Activated naive CD4-positive, alpha-beta T cell treated with anti-CD3 and anti-CD28 coated beads, Interleukin-2, amount 10 ng/mL, durations not matched to agents 7 days and 5 days (primary cell): ENCODE measurements around the gene KANSL1.
A peak's percentile ranks its signal among the peaks of the same experiment; 100 is the strongest.

ENCODE experiments used
- CTCF ChIA-PET: fragments of 350-600 bp; sonication (Branson Sonifier 250); formaldehyde crosslinking; loops from one replicate; lab custom pipeline; 2021; ENCODE audit warnings: antibody characterized with exemption; lab: Charles Lee
- DNase-seq: peaks from one replicate; pipeline ENCODE4 v3.0.0-alpha.2; 2020
- H3K27ac Mint-ChIP-seq: one replicate; pipeline ENCODE4 v1.8.0; 2021; ENCODE audit warnings: mild to moderate bottlenecking, moderate library complexity, mixed read lengths
- H3K27me3 Mint-ChIP-seq: one replicate; pipeline ENCODE4 v1.8.0; 2021; ENCODE audit warnings: mild to moderate bottlenecking, mixed read lengths
- H3K36me3 Mint-ChIP-seq: one replicate; pipeline ENCODE4 v1.8.0; 2021; ENCODE audit warnings: mixed read lengths
- H3K4me1 Mint-ChIP-seq: one replicate; pipeline ENCODE4 v1.8.0; 2021; ENCODE audit warnings: mixed read lengths
- H3K4me3 Mint-ChIP-seq: one replicate; pipeline ENCODE4 v1.8.0; 2021; ENCODE audit warnings: mild to moderate bottlenecking, moderate library complexity, mixed read lengths
- H3K9me3 Mint-ChIP-seq: one replicate; pipeline ENCODE4 v1.8.0; 2021; ENCODE audit warnings: mixed read lengths

KANSL1 gene

DNA sequence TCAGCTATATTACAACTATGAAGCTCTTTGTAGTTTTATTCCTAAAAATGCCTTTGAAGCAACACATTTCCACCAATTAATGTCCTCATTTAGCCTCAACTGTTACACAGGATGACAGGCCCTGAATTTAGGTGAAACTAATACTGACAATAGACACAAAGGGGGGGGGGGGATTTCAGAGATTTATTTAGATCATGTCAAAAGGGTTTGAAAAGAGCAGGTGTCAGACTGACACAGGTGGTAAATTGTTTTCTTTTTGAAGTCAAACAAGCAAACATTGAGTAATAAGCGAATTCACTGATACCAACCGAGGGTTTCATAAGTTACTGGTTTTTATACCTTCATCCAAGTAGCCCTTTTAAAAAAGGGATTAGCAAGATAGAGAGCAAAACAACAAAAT lies 40.8 kb downstream of the KANSL1 start:
- DNase-seq = no peak
- Mint-ChIP-seq H3K36me3 (peaks cover 31% of the 10 kb centered on the region), H3K9me3 (no peaks in the 10 kb centered on the region), H3K27ac (no peak overlapping the region), H3K4me3 (no peak overlapping the region), H3K4me1 (peaks cover 83% of the 10 kb centered on the region), H3K27me3 (no peaks in the 10 kb centered on the region)
- CTCF ChIA-PET = no interaction called here

DNA sequence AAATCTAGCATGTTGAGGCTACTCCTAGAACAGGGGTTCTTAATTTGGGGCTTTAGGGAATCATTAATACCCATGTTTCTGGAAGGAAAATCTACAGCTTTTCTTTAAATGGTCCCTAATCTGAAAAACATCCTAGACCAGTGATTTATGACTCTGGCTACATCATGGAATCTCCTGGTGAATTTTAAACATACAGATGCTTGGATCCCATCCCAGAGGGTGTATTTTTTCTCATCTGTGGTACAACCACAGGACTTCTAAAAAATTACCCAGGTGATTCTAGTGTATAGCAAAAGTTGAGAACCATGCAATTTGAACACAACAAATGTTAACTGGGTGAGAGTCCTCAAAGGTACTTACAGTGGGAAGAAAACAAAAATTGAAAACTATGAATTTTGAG lies 41.5 kb downstream of the KANSL1 start:
- H3K27ac Mint-ChIP-seq = no peak overlapping the region
- no peak overlapping the region for H3K4me3 Mint-ChIP-seq
- no peaks in the 10 kb centered on the region for H3K9me3 Mint-ChIP-seq
- H3K4me1 Mint-ChIP-seq = peaks cover 84% of the 10 kb centered on the region
- DNase-seq = no peak
- peaks cover 34% of the 10 kb centered on the region for H3K36me3 Mint-ChIP-seq
- CTCF ChIA-PET = interaction anchor here (1.2 kb wide), 1 partner anchor 35 kb away, joined by 3 read pairs; no protein-coding TSS in a partner anchor
- no peaks in the 10 kb centered on the region for H3K27me3 Mint-ChIP-seq

DNA sequence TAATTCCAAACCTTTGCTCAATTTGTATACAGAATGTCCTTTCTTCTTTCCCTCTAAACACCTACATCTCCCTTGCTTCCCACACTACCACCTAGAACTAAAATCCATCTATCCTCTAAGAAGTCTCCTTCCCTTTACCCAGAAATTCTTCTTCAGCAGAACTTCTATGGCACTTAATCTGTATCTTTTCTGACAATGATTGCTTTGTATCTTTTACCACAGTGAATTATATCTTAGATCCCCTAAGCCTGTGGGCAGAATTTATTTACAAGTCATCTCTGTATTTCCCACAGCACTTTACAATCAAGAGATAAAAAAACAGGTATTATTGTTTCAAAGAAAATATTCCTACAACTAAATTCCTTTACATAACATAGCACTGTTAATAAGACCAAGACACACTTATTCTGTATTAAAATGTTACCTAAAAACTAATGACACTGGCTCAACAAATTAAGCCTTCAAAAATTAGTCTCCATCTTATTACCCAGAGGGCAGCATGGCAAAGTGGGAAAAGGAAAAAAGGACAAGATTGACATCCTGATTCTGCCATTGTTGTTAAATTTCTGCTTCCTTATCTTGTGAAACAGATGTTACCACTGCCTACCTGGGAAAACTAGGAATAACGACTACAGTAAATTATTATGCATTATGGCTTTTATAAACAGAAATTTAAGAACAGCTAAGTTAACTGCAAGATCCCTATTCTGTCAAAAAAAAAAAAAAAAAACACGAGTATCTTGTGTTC lies 42.8 kb downstream of the KANSL1 start:
- Mint-ChIP-seq H3K4me3 (no peak overlapping the region), H3K36me3 (peaks cover 32% of the 10 kb centered on the region), H3K27me3 (no peaks in the 10 kb centered on the region), H3K4me1 (peaks cover 80% of the 10 kb centered on the region), H3K9me3 (no peaks in the 10 kb centered on the region), H3K27ac (no peak overlapping the region)
- CTCF ChIA-PET = interaction anchor here (1.2 kb wide), 1 partner anchor 37 kb away, joined by 3 read pairs; no protein-coding TSS in a partner anchor
- DNase-seq = no peak

DNA sequence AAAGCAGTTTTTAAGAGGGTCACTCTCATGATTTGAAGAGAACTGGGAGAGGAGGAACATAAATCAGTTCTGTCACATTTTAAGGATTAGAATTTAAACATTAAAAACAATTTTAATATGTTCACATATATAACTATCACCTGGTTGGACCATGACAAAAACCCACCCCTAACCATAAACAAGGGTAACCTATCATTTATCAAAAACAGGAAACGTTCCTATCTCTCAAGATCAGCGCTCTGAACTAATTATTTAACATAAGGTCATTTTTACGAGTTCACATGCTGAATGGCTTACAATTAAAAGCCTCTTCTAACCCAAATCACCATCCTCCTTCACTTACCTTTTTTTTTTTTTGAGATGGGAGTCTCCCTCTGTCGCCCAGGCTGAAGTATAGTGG lies 45.0 kb downstream of the KANSL1 start:
- no peaks in the 10 kb centered on the region for H3K9me3 Mint-ChIP-seq
- peaks cover 77% of the 10 kb centered on the region for H3K4me1 Mint-ChIP-seq
- CTCF ChIA-PET = interaction anchor here (1.0 kb wide), 1 partner anchor 45 kb away, joined by 3 read pairs; the partner anchor contains the start of gene KANSL1
- H3K27ac Mint-ChIP-seq = no peak overlapping the region
- no peaks in the 10 kb centered on the region for H3K27me3 Mint-ChIP-seq
- DNase-seq = no peak
- no peak overlapping the region for H3K4me3 Mint-ChIP-seq
- H3K36me3 Mint-ChIP-seq = peaks cover 34% of the 10 kb centered on the region

DNA sequence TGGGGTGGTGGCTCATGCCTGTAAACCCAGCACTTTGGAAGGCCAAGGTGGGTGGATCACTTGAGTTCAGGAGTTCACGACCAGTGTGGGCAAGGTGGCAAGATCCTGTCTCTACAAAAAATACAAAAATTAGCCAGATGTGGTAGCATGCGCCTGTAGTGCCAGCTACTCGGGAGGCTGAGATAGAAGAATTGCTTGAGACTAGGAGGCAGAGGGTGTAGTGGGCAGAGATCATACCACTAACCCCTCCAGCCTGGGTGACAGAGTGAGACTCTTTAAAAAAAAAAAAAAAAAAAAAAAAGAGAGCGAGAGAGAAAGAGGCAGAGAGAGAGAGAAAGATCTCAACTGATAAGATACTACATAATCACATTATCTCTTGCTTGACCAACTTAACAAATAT lies 45.9 kb downstream of the KANSL1 start:
- peak overlapping the region; percentile 33 for H3K27ac Mint-ChIP-seq
- peaks cover 73% of the 10 kb centered on the region for H3K4me1 Mint-ChIP-seq
- H3K27me3 Mint-ChIP-seq = no peaks in the 10 kb centered on the region
- H3K36me3 Mint-ChIP-seq = peaks cover 31% of the 10 kb centered on the region
- CTCF ChIA-PET = interaction anchor here (1.0 kb wide), 1 partner anchor 46 kb away, joined by 3 read pairs; the partner anchor contains the start of gene KANSL1
- no peaks in the 10 kb centered on the region for H3K9me3 Mint-ChIP-seq
- DNase-seq = no peak
- no peak overlapping the region for H3K4me3 Mint-ChIP-seq

DNA sequence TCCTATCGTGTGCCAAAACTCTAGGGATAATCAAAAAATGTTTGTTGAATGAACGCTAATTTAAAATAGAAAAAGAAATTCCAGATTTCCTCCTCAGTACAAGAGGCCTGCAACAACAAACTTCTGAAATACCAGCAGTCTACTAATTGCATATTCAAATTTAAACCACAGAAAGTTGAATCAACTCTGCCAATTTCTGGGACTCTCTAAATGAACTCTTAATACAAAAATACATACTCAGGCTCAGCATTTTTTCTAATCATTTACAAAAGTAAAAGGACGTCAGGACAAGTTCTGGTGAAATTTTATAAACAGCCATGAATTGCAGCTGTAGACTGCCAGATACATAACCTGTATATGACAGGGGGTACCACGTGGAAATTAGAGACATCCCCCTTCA lies 49.0 kb downstream of the KANSL1 start:
- Mint-ChIP-seq H3K4me1 (peaks cover 80% of the 10 kb centered on the region), H3K36me3 (peaks cover 29% of the 10 kb centered on the region), H3K9me3 (no peaks in the 10 kb centered on the region), H3K27me3 (no peaks in the 10 kb centered on the region), H3K4me3 (no peak overlapping the region), H3K27ac (no peak overlapping the region)
- CTCF ChIA-PET = interaction anchor here (0.7 kb wide), 1 partner anchor 115 kb away, joined by 3 read pairs; no protein-coding TSS in a partner anchor
- no peak for DNase-seq

DNA sequence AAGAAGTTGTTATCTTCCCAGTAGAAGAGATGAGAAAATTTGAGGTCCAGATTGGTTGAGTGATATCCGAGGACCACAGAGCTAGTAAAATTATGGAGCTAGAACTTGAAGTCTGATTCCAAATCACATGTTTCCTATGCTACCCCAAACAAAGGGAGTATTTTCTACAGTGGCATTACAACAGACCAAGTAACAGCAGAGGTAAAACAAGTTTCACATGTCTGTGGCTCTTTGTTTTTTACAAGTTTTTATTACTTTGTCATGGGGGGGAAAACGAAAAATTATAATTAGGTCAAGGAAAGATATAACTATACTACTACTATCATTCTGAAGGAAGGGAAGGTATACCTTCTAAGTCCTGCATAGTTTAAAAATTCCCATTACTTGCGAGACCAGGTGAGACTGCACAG lies 49.4 kb downstream of the KANSL1 start:
- H3K27ac Mint-ChIP-seq = no peak overlapping the region
- H3K36me3 Mint-ChIP-seq = peaks cover 29% of the 10 kb centered on the region
- CTCF ChIA-PET = no interaction called here
- H3K4me3 Mint-ChIP-seq = no peak overlapping the region
- H3K4me1 Mint-ChIP-seq = peaks cover 80% of the 10 kb centered on the region
- no peaks in the 10 kb centered on the region for H3K27me3 Mint-ChIP-seq
- no peaks in the 10 kb centered on the region for H3K9me3 Mint-ChIP-seq
- DNase-seq = no peak

DNA sequence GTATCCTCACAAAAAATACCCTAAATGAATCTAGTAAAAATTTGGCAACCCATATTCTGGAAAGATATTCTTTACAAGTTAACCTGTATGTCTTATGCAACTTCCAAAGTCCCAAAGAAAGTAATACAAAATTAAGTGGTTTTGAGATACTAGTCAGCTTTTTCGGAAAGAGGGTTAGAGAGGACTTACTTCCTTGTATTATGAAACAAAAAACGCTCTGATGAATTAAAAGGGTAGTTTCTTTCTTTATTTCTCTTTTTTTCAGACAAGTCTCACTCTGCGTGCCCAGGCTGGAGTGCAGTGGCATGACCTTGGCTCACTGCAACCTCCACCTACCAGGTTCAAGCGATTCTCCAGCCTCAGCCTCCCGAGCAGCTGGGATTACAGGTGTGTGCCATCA lies 51.6 kb downstream of the KANSL1 start:
- H3K36me3 Mint-ChIP-seq = peaks cover 34% of the 10 kb centered on the region
- no peak overlapping the region for H3K27ac Mint-ChIP-seq
- H3K4me3 Mint-ChIP-seq = no peak overlapping the region
- H3K9me3 Mint-ChIP-seq = no peaks in the 10 kb centered on the region
- peaks cover 80% of the 10 kb centered on the region for H3K4me1 Mint-ChIP-seq
- H3K27me3 Mint-ChIP-seq = no peaks in the 10 kb centered on the region
- CTCF ChIA-PET = no interaction called here
- no peak for DNase-seq

DNA sequence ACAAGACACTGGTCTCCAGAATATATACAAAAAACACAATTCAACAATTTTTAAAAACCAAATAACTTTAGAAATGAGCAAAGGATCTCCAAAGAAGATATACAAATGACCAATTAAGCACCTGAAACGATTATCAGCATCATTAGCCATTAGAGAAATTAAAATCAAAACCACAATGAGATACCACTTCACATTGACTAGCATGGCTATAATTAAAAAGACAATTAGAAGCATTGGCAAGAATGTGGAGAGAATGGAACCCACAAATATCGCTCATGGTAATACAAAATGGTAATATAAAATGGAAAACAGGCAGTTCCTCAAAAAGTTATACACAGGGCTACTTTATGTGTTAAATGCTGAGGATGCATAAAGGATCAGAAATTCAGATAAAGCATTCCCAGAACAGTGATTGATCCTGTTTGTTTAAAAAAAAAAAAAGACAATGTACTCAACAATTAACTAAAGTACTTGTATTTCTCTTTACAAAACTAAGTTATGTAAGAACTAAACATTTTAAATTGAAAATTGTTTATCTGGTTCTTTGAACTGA lies 52.5 kb downstream of the KANSL1 start:
- CTCF ChIA-PET = no interaction called here
- Mint-ChIP-seq H3K9me3 (no peaks in the 10 kb centered on the region), H3K27ac (no peak overlapping the region), H3K36me3 (peaks cover 37% of the 10 kb centered on the region), H3K4me1 (peaks cover 83% of the 10 kb centered on the region), H3K27me3 (no peaks in the 10 kb centered on the region), H3K4me3 (no peak overlapping the region)
- DNase-seq = no peak

DNA sequence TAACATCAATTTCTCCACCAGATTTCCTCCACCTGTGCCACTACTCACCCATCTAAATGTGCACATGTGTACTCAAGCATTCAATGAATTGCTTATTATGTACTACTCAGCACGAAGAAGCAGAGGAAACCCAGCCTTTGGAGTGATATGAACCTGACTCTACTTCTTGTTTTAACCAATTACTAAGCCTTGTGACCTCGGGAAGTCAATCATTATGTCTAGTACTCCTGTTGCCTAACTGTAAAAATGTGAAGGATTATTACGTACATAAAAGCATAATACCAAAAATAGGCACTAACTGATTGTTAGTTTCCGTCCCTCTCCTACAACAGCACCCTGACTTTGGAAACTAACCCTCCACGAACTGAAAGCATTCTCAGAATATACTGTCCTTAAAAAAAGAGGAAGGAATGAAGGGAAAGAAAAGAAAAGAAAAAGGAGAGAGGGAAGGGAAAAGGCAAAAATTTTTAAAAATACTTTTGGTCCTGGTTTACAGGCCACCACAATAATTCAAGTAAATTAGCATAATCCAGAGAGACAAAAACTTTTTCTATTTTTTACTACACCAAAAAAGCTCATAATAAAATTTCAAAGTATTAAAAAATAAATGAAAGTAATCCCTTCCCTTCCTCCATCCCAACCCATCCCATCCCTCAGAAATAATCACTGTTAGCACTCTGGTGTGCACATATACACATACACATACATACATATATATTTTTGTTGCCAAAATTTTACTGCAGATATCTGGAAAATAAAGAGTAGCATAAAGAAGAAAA lies 53.6 kb downstream of the KANSL1 start:
- Mint-ChIP-seq H3K27ac (no peak overlapping the region), H3K9me3 (no peaks in the 10 kb centered on the region), H3K4me3 (no peak overlapping the region), H3K27me3 (no peaks in the 10 kb centered on the region), H3K36me3 (peaks cover 37% of the 10 kb centered on the region), H3K4me1 (peaks cover 82% of the 10 kb centered on the region)
- CTCF ChIA-PET = no interaction called here
- DNase-seq = no peak

DNA sequence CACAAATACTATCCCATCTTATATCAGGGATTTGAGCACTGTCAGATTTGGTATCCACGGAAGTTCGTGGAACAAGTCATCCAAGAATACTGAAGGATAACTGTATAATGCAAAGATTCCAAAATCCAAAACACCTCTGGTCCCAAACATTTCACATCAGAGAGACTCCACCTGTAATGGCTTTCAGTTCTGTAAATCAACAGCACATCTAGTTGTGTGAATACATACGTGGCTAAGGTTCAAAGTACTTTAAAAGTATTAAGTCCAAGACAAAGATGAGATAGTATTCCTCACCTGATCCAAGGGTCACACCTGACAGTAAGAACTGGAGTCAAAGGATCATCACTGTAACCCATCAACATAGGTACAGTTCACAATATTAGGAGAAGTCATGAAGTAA lies 54.8 kb downstream of the KANSL1 start:
- CTCF ChIA-PET = no interaction called here
- no peak for DNase-seq
- H3K4me1 Mint-ChIP-seq = peaks cover 76% of the 10 kb centered on the region
- H3K4me3 Mint-ChIP-seq = no peak overlapping the region
- no peak overlapping the region for H3K27ac Mint-ChIP-seq
- H3K9me3 Mint-ChIP-seq = no peaks in the 10 kb centered on the region
- peaks cover 39% of the 10 kb centered on the region for H3K36me3 Mint-ChIP-seq
- no peaks in the 10 kb centered on the region for H3K27me3 Mint-ChIP-seq

DNA sequence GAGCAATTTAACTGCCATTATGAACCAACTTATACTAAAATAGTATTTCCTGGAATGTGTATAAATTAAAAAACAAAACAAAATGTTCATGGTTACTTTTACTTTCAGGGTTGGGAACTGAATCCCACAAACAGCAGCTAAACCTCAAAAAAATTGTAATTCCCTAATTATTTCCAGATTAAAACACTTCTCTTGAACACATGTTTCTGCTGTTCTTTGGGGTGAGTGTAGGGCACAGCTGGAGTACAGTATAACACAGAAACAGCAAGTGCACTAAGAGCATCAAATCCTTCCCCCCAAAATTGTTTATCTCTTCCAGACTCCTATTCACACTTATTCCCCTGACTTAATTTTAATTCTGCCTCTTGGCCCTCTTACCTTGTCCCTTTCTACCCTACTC lies 56.4 kb downstream of the KANSL1 start:
- H3K36me3 Mint-ChIP-seq = peaks cover 49% of the 10 kb centered on the region
- peak overlapping the region; percentile 28 for H3K27ac Mint-ChIP-seq
- no peaks in the 10 kb centered on the region for H3K9me3 Mint-ChIP-seq
- peaks cover 77% of the 10 kb centered on the region for H3K4me1 Mint-ChIP-seq
- CTCF ChIA-PET = no interaction called here
- no peak for DNase-seq
- H3K4me3 Mint-ChIP-seq = no peak overlapping the region
- no peaks in the 10 kb centered on the region for H3K27me3 Mint-ChIP-seq

DNA sequence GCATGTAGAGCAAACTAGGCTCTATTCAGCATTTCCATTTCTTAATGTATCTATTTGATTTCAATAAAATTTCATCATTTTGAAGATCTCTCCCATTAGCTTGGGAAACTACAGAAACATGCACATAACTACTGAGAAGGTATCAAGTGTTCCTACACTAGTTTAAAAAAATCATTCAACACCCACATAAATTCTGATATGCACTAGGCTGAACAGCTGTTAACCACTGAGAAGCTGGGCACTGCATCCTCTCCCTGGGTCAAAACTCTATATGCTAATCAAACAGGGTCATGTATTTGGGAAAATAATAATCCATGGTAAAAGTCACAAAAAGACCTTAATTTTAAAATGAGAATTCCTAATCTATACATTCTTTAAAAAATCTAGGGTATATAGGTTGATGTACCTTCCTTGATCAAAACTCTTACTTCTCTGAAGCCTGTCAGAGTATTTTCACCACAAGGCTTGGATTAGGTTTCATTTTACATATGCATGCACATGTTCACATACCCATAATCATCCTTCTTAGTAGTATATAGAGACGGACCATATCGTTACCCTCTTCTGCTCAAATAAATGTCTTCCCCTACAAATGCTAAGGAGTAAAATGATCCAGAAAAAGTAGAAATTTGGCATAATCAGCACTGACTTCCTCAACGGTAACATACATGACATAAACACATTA lies 57.2 kb downstream of the KANSL1 start:
- no peaks in the 10 kb centered on the region for H3K27me3 Mint-ChIP-seq

More for the DNA sequence above, 57.2 kb downstream of the KANSL1 start:
- Mint-ChIP-seq H3K27ac (peak overlapping the region; percentile 28), H3K36me3 (peaks cover 46% of the 10 kb centered on the region), H3K4me3 (no peak overlapping the region), H3K4me1 (peaks cover 70% of the 10 kb centered on the region), H3K9me3 (no peaks in the 10 kb centered on the region)
- CTCF ChIA-PET = interaction anchor here (0.7 kb wide), 1 partner anchor 9 kb away, joined by 3 read pairs; no protein-coding TSS in a partner anchor
- no peak for DNase-seq
